MM.1S (cell line): ENCODE measurements around the gene PLCH1.

Source experiments
- DNase-seq: peaks from one replicate; pipeline ENCODE4 v3.0.0-alpha.2; 2015
- H2AFZ ChIP-seq: fragments of 300-600 bp; sonication (generic); 2 replicates; pipeline ENCODE4 v1.6.0; 2016; ENCODE audit warnings: antibody characterized with exemption, low read length
- H3F3A ChIP-seq: fragments of 300-600 bp; sonication (generic); 2 replicates; pipeline ENCODE4 v1.6.1; 2016; ENCODE audit warnings: mild to moderate bottlenecking, antibody characterized with exemption, low read length, moderate library complexity, mixed read lengths; ENCODE audit not compliant: insufficient read depth
- H3K27ac ChIP-seq: fragments of 300-600 bp; sonication (generic); 2 replicates; pipeline ENCODE4 v1.5.1; 2016; ENCODE audit warnings: mild to moderate bottlenecking, low read length
- H3K27me3 ChIP-seq: fragments of 300-600 bp; sonication (generic); replicated peaks from 2 replicates; pipeline ENCODE4 v1.6.0; 2016; ENCODE audit warnings: low read length; ENCODE audit not compliant: insufficient read depth
- H3K36me3 ChIP-seq: fragments of 300-600 bp; sonication (generic); replicated peaks from 2 replicates; pipeline ENCODE4 v1.6.1; 2016; ENCODE audit warnings: mild to moderate bottlenecking, low read length, mixed read lengths; ENCODE audit not compliant: insufficient read depth
- H3K4me1 ChIP-seq: fragments of 300-600 bp; sonication (generic); 2 replicates; pipeline ENCODE4 v1.6.1; 2016; ENCODE audit warnings: low read length, mixed read lengths
- H3K4me2 ChIP-seq: fragments of 300-600 bp; sonication (generic); 2 replicates; pipeline ENCODE4 v1.6.0; 2016; ENCODE audit warnings: low read depth, low read length
- H3K4me3 ChIP-seq: fragments of 300-600 bp; sonication (generic); 2 replicates; pipeline ENCODE4 v1.5.1; 2016; ENCODE audit warnings: low read length, mixed read lengths
- H3K79me2 ChIP-seq: fragments of 300-600 bp; sonication (generic); 2 replicates; pipeline ENCODE4 v1.6.1; 2016; ENCODE audit warnings: mixed run types, low read length, mixed read lengths
- H3K9ac ChIP-seq: fragments of 300-600 bp; sonication (generic); 2 replicates; pipeline ENCODE4 v1.6.1; 2016; ENCODE audit warnings: low read length, mixed read lengths
- H3K9me2 ChIP-seq: fragments of 300-600 bp; sonication (generic); replicated peaks from 2 replicates; pipeline ENCODE4 v1.6.1; 2016; ENCODE audit warnings: mild to moderate bottlenecking, low read length, mixed read lengths; ENCODE audit not compliant: insufficient read depth
- H3K9me3 ChIP-seq: fragments of 300-600 bp; sonication (generic); replicated peaks from 2 replicates; pipeline ENCODE4 v1.6.1; 2016; ENCODE audit warnings: mild to moderate bottlenecking, low read length, mixed read lengths; ENCODE audit not compliant: insufficient read depth
- H4K20me1 ChIP-seq: fragments of 300-600 bp; sonication (generic); 2 replicates; pipeline ENCODE4 v1.6.1; 2016; ENCODE audit warnings: mild to moderate bottlenecking, low read length, moderate library complexity, mixed read lengths; ENCODE audit not compliant: insufficient read depth
- CTCF ChIP-seq: fragments of 300-600 bp; sonication (generic); IDR thresholded peaks from 2 replicates; pipeline ENCODE4 v1.5.1; 2016; ENCODE audit warnings: antibody characterized with exemption, low read length, mixed read lengths
- EZH2 ChIP-seq: fragments of 300-600 bp; sonication (generic); optimal IDR thresholded peaks from 2 replicates; pipeline ENCODE3; 2017; ENCODE audit warnings: low read depth, mild to moderate bottlenecking, antibody characterized with exemption, low read length, mixed read lengths
- EZH2phosphoT487 ChIP-seq: fragments of 300-600 bp; sonication (generic); IDR thresholded peaks from 2 replicates; pipeline ENCODE4 v1.6.1; 2018; ENCODE audit warnings: antibody characterized with exemption, low read length

The PLCH1 gene

DNA sequence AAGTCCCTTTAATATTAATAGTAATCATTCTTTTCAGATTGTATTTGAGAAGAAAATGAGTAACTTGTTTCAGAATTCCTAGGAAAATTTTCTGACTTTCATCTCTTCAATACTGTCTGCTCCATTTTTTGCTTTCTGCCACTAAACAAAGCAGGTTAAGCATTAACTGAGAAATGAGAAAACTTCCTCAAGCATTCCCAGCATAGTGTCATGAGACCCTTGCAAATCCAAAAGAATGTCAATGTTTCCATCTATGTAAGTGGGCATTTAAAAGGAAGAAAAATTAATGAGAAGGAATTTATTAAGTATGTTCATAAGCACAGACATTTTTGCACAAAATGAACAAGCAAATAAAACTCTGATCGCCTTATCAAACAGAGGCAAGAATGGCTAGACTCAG, 303.4 kb downstream of the PLCH1 start:
- no peak overlapping the region for H3K9ac ChIP-seq
- H3K9me2 ChIP-seq = no peaks in the 10 kb centered on the region
- H2AFZ ChIP-seq = no peak overlapping the region
- H3K4me3 ChIP-seq = no peak overlapping the region
- H3K4me2 ChIP-seq = no peak overlapping the region
- H3K9me3 ChIP-seq = no peaks in the 10 kb centered on the region
- H3K4me1 ChIP-seq = no peaks in the 10 kb centered on the region
- H3F3A ChIP-seq = no peaks in the 10 kb centered on the region
- TF ChIP-seq EZH2phosphoT487 (no peak), EZH2 (no peak), CTCF (no peak)
- no peaks in the 10 kb centered on the region for H3K27me3 ChIP-seq
- no peak overlapping the region for H3K27ac ChIP-seq
- no peaks in the 10 kb centered on the region for H3K36me3 ChIP-seq
- no peaks in the 10 kb centered on the region for H3K79me2 ChIP-seq
- H4K20me1 ChIP-seq = no peaks in the 10 kb centered on the region
- no peak for DNase-seq

DNA sequence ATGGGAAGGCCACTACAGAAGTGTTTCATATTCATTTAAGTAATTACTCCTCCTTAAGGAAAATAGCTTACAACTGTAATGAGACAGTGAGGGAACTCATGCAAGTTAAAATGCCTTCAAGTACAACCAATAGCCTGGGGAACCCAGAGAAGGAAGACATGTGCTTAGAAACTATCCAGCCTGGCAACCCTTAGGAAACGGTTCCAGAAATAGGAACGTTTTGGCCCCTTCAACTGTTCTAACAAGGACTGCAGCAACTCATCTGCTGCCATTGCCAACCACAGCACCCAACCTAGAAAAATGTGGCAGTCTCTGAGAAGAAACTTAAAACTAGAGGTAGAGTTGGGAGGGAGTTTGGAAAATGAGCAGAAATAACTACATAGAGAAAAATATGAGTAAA, 303.8 kb downstream of the PLCH1 start:
- Histone ChIP-seq H2AFZ (no peak overlapping the region), H3K4me2 (no peak overlapping the region), H3K9ac (no peak overlapping the region), H3F3A (no peaks in the 10 kb centered on the region), H3K4me3 (no peak overlapping the region), H3K4me1 (no peaks in the 10 kb centered on the region), H3K36me3 (no peaks in the 10 kb centered on the region), H3K27ac (no peak overlapping the region), H3K79me2 (no peaks in the 10 kb centered on the region), H3K9me3 (no peaks in the 10 kb centered on the region), H4K20me1 (no peaks in the 10 kb centered on the region), H3K27me3 (no peaks in the 10 kb centered on the region), H3K9me2 (no peaks in the 10 kb centered on the region)
- no peak for DNase-seq
- TF ChIP-seq EZH2phosphoT487 = no peak
- TF ChIP-seq CTCF = no peak
- TF ChIP-seq EZH2 = no peak

GRCh38 chr3:155435821-155436220, 309.1 kb downstream of the PLCH1 start:
- Histone ChIP-seq H3K9me3 (no peaks in the 10 kb centered on the region), H2AFZ (no peak overlapping the region), H3K9me2 (no peaks in the 10 kb centered on the region), H3K27ac (no peak overlapping the region), H3K4me1 (peaks cover 6% of the 10 kb centered on the region; the same call in 1 of the 2 replicates), H3K4me3 (no peak overlapping the region), H3K79me2 (no peaks in the 10 kb centered on the region), H3K9ac (no peak overlapping the region), H3K4me2 (no peak overlapping the region), H3F3A (no peaks in the 10 kb centered on the region), H3K27me3 (no peaks in the 10 kb centered on the region), H3K36me3 (no peaks in the 10 kb centered on the region), H4K20me1 (no peaks in the 10 kb centered on the region)
- TF ChIP-seq EZH2phosphoT487 (no peak), CTCF (no peak), EZH2 (no peak)
- no peak for DNase-seq
